ENCODE results near the gene SVEP1. TPM values are rescaled to one million over a fixed set of nuclear protein-coding genes. Genes with fewer than 3 reads are reported as not detected.

SVEP1 gene
- total RNA-seq, 1 experiment from 2014 or later = 3.2 TPM

- DNase-seq (ENCODE audit: low read depth) = no peak
- in situ Hi-C loops (cut with HindIII; ENCODE audit: low pct_unique_long_range_greater_than_20kb, low sequenced_read_pairs) = no loop called here
These were observed 223.6 kb downstream of the SVEP1 start for GRCh38 chr9:110355911-110356310.

- DNase-seq (ENCODE audit: low read depth) = peak; percentile 69
- in situ Hi-C loops (cut with HindIII; ENCODE audit: low pct_unique_long_range_greater_than_20kb, low sequenced_read_pairs) = no loop called here
These were observed 228.5 kb downstream of the SVEP1 start for GRCh38 chr9:110351009-110351467.

- in situ Hi-C loops (cut with HindIII; ENCODE audit: low pct_unique_long_range_greater_than_20kb, low sequenced_read_pairs) = no loop called here
These were observed 233.2 kb downstream of the SVEP1 start for GRCh38 chr9:110346325-110346724.

GRCh38 chr9:110344821-110345220, 234.7 kb downstream of the SVEP1 start:
- DNase-seq (ENCODE audit: low read depth) = no peak
- in situ Hi-C loops (cut with HindIII; ENCODE audit: low pct_unique_long_range_greater_than_20kb, low sequenced_read_pairs) = no loop called here

More at GRCh38 chr9:110346325-110346724, 233.2 kb downstream of the SVEP1 start:
- DNase-seq (ENCODE audit: low read depth) = no peak

- no peak for DNase-seq (ENCODE audit: low read depth)
- in situ Hi-C loops (cut with HindIII; ENCODE audit: low pct_unique_long_range_greater_than_20kb, low sequenced_read_pairs) = no loop called here
These were observed 236.0 kb downstream of the SVEP1 start for GRCh38 chr9:110343551-110343950.

DNA sequence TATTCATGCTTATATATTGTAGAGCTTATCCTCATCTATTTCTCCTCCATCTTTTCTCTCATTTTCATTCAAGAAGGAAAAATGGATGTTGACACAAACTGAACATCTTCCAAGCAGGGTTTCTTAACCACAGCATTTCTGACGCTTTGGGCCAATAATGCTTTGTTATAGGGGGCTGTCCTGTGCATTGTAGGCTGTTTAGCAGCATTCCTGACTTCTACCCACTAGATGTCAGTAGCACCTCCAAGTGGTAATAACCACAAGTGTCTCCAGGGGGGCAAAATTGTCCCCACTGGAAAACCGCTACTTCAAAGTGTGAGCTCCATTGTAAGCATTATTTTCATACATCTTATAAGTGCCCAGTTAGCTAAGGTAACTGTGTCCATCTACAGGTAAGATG, 239.2 kb downstream of the SVEP1 start:
- peak; percentile 2 for DNase-seq (ENCODE audit: low read depth)
- in situ Hi-C loops (cut with HindIII; ENCODE audit: low pct_unique_long_range_greater_than_20kb, low sequenced_read_pairs) = no loop called here

- DNase-seq (ENCODE audit: low read depth) = no peak
- in situ Hi-C loops (cut with HindIII; ENCODE audit: low pct_unique_long_range_greater_than_20kb, low sequenced_read_pairs) = no loop called here
These were observed 241.4 kb downstream of the SVEP1 start for GRCh38 chr9:110338143-110338542.

GRCh38 chr9:110337727-110338126, 241.8 kb downstream of the SVEP1 start, which contains the start of gene TXNDC8:
Gene TXNDC8 (minus strand): TSS chr9:110337863.
- in situ Hi-C loops (cut with HindIII; ENCODE audit: low pct_unique_long_range_greater_than_20kb, low sequenced_read_pairs) = no loop called here
- DNase-seq (ENCODE audit: low read depth) = no peak

- in situ Hi-C loops (cut with HindIII; ENCODE audit: low pct_unique_long_range_greater_than_20kb, low sequenced_read_pairs) = no loop called here
- no peak for DNase-seq (ENCODE audit: low read depth)
These were observed 243.2 kb downstream of the SVEP1 start for GRCh38 chr9:110336363-110336762.

- in situ Hi-C loops (cut with HindIII; ENCODE audit: low pct_unique_long_range_greater_than_20kb, low sequenced_read_pairs) = no loop called here
- DNase-seq (ENCODE audit: low read depth) = no peak
These were observed 244.7 kb downstream of the SVEP1 start for GRCh38 chr9:110334871-110335270.

DNA sequence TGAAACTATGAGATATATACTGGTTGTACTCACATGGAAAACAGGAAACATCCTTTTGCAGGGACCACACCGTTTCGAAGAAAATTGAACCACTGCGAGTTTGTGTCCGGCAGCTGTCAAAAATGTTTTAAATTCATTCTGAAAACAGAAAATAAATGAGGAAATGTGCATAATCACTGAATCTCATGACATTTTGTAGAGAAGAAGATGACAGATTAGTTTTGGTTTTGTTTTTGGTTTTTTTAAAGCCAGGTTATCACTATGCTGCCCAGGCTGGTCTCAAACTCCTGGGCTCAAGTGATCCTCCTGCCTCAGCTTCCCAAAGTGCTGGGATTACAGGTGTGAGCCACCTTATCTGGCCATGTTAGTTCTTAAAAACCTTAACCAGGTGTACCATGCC, 245.4 kb downstream of the SVEP1 start:
- in situ Hi-C loops (cut with HindIII; ENCODE audit: low pct_unique_long_range_greater_than_20kb, low sequenced_read_pairs) = no loop called here
- no peak for DNase-seq (ENCODE audit: low read depth)

- DNase-seq (ENCODE audit: low read depth) = no peak
- in situ Hi-C loops (cut with HindIII; ENCODE audit: low pct_unique_long_range_greater_than_20kb, low sequenced_read_pairs) = no loop called here
These were observed 246.8 kb downstream of the SVEP1 start for GRCh38 chr9:110332766-110333165.

- in situ Hi-C loops (cut with HindIII; ENCODE audit: low pct_unique_long_range_greater_than_20kb, low sequenced_read_pairs) = no loop called here
- DNase-seq (ENCODE audit: low read depth) = no peak
These were observed 248.9 kb downstream of the SVEP1 start for GRCh38 chr9:110330484-110331105.

GRCh38 chr9:110329639-110330230, 249.8 kb downstream of the SVEP1 start:
- in situ Hi-C loops (cut with HindIII; ENCODE audit: low pct_unique_long_range_greater_than_20kb, low sequenced_read_pairs) = no loop called here
- DNase-seq (ENCODE audit: low read depth) = no peak

- in situ Hi-C loops (cut with HindIII; ENCODE audit: low pct_unique_long_range_greater_than_20kb, low sequenced_read_pairs) = no loop called here
- no peak for DNase-seq (ENCODE audit: low read depth)
These were observed 250.8 kb downstream of the SVEP1 start for GRCh38 chr9:110328763-110329162.

- DNase-seq (ENCODE audit: low read depth) = no peak
- in situ Hi-C loops (cut with HindIII; ENCODE audit: low pct_unique_long_range_greater_than_20kb, low sequenced_read_pairs) = no loop called here
These were observed 251.8 kb downstream of the SVEP1 start for GRCh38 chr9:110327716-110328115.

DNA sequence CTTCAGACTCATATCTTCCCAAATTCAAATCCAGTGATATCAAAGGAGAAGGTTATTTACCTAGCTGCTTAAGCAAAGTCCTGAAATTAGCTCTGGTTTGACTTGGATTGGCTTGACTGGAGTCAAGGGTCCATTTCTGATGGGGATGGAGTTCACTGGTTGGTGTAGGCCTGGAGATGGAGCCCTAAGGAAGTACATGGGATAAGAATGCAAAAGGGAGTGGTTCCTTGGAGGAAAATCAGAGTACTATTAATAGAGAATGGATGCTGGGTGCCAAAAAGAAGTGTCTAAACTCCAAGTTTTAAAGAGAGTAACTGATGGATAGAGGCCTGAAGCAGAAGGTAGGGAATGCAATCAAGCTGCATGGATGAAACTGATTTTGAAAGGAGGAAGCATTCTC, 255.7 kb downstream of the SVEP1 start:
- in situ Hi-C loops (cut with HindIII; ENCODE audit: low pct_unique_long_range_greater_than_20kb, low sequenced_read_pairs) = no loop called here
- no peak for DNase-seq (ENCODE audit: low read depth)

DNA sequence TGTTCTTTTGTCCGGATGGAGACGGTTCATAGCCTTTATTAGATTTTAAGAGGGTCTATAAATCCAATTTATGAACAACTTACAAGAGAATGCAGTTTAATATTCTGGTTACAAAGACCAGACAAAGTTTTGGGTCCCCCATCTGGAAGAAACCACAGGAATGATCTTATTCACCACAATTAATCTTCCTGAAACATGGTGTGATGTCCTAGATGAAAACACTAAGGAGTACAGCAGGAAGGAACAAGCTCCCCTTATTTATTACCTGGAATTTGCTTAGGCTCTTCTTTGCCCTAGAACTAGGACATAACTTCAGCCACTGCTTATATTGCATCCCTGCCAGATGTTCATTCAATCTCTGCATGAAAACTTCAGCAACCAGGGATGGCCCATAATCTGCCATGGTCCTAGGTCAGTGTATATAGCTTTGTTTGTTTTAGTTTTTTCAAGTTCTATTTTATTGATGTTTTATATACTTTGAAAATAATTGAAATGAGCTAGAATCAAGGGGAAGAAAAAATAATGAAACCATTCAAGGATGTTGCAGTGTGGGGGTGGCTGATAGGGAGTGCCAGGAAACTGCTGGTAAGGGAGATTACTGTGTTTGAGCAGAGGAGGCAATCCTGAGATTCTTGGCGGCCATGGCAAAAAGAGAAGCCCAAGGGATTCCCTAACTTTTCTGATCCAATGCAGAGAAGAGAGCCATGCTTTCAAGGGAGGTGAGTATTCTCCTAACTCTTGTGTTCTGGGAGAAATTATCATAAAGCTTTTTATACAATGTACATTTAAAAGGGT, 258.7 kb downstream of the SVEP1 start:
- DNase-seq (ENCODE audit: low read depth) = no peak
- in situ Hi-C loops (cut with HindIII; ENCODE audit: low pct_unique_long_range_greater_than_20kb, low sequenced_read_pairs) = no loop called here

DNA sequence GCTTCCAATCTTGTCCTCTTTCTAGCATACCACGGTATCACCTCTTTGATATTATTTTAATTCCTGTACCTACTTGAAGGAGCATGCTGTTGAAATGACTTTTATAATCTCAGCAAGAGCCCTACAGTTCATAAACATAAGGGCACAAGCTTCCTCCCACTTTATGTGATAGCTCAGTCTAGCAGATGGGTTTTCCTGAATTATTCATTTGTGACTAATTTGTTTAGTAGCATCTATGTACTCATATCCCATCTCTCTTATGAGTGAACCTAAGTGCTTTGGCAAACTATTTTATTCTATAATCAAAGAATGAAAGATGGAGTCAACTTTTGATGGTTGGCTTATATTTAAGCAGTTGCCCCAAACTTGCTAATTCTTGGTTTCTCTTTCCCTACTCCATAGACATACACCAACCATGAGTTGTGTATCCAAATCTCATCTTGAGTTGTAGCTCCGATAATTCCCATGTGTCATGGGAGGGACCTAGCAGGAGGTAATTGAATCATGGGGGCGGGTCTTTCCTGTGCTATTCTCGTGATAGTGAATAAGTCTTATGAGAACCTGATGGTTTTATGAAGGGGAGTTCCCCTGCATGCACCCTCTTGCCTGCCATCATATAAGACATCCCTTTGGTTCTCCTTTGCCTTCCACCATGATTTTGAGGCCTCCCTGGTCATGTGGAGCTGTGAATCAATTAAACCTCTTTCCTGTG, 259.6 kb downstream of the SVEP1 start:
- in situ Hi-C loops (cut with HindIII; ENCODE audit: low pct_unique_long_range_greater_than_20kb, low sequenced_read_pairs) = no loop called here
- DNase-seq (ENCODE audit: low read depth) = no peak
